ENCODE measurements around the gene ADGRL3.

DNA sequence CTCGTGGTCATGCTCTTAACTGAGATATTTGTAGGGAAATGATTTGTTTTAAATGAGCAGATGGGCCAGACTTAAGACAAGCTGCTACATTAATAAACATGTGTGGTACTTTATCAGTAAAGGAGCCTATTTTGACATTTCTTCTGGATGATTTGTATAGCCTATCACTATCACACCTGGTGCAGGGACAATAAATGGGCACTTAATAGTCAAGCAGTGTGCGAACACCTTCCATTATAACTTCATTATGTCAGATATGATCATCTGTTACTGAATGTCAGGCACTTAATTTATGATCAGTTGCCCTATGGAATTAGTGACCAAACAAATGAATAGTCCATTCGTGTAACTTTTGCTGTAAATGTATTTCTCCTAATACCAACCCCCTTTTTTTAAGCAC is 628.8 kb downstream of the ADGRL3 start:
- TF ChIP-seq, protein P1, sequence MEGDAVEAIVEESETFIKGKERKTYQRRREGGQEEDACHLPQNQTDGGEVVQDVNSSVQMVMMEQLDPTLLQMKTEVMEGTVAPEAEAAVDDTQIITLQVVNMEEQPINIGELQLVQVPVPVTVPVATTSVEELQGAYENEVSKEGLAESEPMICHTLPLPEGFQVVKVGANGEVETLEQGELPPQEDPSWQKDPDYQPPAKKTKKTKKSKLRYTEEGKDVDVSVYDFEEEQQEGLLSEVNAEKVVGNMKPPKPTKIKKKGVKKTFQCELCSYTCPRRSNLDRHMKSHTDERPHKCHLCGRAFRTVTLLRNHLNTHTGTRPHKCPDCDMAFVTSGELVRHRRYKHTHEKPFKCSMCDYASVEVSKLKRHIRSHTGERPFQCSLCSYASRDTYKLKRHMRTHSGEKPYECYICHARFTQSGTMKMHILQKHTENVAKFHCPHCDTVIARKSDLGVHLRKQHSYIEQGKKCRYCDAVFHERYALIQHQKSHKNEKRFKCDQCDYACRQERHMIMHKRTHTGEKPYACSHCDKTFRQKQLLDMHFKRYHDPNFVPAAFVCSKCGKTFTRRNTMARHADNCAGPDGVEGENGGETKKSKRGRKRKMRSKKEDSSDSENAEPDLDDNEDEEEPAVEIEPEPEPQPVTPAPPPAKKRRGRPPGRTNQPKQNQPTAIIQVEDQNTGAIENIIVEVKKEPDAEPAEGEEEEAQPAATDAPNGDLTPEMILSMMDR (IDR thresholded peaks at IDR 0.05; ENCODE audit: insufficient read depth, low read depth, low read length), result no peak
- TF ChIP-seq EZH2 (IDR thresholded peaks at IDR 0.05; ENCODE audit: insufficient read depth, low read length), result no peak
